GM18517 (cell line): ENCODE results near the gene ERC2.
"Not testable (repeated sequence)": the region's sequence is repeated elsewhere in the genome, so short reads cannot be mapped to it uniquely, and the experiment has no call there.

Experiments
- ATAC-seq: cut with Tn5 transposase; IDR thresholded peaks from one replicate; pipeline ENCODE4 v1.9.1; 2021; ENCODE audit warnings: mild to moderate bottlenecking, moderate library complexity; ENCODE audit not compliant: unreplicated experiment

Gene ERC2

DNA sequence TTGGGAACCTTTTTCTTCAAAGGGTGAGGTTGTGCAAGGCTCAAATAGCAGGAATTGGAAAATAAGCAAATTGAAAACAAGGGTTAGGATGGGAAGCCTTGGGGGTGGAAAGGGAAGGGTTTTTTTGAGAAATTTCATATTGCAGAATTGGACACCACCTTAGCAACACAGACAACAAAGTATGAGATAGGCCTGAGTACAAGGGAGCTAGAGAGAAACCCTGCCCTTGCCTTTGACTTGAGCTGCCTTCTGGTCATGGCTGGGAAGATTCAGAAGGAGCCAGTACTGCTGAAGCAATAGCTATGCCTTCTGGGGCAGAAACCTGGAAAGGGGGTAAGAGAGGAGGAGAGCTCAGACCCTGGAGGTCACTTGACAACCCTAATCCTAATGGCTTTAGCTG, 445.6 kb downstream of the ERC2 start:
- ATAC-seq, result no peak

DNA sequence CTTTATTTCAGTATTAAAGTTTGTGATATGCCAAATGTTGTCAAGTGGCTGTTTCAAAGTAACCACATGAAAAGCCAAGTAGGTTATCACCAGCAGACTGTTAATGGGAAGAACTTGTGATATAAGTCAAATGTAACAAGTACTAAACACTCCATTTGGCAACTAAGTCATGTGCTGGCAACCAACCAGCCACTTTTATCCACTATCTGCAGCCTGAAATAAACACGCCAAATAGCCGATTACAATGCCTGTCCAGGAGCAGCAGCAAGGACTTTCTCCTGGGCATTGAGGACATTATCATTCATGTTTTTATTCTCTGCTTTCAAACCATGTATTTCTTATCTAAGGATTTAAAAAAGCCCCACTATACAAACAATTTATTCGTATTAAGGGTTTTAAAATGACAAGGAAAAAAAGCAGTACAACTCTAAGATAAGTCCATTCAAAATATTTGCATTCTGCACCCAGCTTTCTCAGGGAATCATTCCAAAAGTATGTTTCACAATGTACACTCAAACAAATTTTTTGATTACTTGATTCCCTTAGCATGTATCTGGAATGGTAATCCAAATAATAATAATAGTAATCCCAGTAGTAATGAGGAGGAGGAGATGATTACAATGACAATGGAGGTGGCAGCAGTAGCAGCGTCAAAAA, 448.6 kb downstream of the ERC2 start:
- ATAC-seq, result no peak

DNA sequence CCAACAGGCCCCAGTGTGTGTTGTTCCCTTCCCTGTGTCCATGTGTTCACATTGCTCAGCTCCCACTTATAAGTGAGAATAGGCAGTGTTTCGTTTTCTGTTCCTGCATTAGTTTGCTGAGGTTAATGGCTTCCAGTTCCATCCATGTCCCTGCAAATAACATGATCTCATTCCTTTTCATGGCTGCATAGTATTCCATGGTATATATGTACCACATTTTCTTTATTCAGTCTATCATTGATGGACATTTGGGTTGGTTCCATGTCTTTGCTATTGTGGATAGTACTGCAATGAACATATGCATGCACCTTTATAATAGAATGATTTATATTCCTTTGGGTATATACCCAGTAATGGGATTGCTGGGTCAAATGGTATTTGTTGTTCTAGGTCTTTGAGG, 452.9 kb downstream of the ERC2 start:
- ATAC-seq, result not testable (repeated sequence)

DNA sequence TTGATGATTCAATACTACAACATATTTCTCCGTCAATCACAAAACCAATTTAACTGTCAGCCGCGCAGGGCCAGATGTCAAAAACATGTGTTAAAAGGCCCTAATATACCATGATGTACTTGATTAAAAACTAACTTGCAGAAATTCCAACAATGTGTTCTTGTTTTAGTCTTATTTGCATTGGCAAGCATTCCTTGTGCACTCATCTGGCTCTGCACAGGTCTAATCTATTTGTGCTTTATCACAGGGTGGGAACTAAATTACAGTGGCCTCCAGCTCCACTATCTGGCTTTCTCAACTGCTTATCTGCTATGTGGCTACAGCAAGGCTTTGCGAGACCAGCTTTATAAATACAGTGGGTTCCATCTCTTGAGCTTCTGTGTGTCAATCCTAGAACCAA, 455.5 kb downstream of the ERC2 start:
- no peak for ATAC-seq

DNA sequence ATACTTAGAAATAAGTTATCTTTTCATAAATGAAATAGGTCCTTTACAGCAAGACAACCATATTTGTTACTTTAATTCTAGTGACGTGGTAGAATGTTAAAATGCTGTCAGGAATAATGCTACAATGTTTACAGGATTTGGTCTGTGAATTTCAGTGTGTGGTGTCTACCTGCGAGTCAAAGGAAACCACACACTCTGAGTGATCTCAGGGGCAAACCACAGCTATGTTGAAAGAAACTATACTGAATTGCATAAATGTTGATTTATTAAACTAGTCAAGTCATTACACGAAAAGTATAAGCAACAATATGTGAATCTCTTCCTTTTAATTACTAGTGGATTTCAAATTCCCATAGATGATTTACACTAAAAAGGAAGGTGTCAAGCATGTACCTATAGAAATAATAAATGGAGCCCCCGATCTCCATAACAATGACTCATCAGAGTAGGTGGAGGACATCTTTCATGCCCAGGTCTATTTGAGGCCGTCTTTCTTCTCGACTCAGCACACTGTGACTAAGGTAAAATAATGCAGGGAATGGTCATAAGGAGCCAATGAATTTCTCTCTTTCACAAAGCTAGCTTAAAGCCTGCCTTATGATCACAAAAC, 463.0 kb downstream of the ERC2 start:
- no peak for ATAC-seq

DNA sequence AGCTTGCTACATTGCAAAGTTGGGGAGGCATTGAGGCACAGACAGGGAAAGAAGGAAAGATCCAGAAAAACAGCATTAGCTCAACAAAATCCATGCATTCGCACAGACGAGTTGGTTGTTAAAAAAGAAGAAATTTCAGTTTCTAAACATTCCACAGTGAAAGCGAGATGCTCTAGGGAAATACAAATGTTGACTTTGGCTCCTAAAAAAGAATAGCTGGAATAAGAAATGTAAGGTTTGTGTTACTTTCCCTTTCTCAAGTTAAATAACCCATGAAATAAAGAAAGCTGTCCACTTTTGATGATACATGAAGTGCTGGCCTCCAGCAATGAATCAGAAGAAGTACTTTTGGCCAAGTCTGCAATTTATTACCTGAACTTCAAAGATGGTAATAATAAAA, 465.1 kb downstream of the ERC2 start:
- no peak for ATAC-seq

DNA sequence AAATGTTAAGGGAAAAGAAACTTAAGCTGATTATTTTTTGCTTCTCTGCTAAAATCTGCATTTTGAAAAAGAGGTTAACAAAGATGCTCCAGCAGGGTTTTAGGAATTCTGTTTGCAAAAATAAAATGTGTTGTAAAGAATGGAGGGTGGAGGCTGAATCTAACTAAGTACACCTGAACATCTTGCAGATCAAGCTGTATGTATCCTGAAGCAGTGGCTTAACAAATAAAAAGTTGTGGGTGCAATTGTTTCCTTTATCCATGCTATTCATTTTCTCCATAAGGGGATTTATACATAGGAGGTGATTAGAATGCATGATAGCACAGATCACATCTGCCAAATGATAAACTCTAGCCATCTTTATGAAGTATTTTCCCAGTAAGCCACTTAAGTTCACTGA, 466.3 kb downstream of the ERC2 start:
- ATAC-seq, result no peak

DNA sequence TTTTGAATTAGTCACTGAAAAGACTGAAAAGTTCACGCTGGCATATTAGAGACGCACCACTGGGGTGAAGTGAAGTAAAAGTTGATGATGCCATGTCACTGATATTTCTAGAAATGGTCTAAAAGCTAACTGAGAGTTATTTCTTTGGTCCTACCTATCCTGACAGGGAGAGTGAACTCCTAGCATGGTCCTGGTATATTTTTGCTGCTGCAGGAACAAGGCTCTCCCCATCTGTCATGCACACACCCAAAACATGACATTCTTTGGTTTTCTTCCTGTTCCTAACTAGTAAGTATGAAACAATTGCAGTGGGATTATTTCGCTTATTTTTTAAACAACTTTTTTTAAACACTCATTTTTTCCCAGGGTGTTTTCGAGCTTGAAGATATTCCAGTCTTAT, 466.7 kb downstream of the ERC2 start:
- ATAC-seq, result no peak

DNA sequence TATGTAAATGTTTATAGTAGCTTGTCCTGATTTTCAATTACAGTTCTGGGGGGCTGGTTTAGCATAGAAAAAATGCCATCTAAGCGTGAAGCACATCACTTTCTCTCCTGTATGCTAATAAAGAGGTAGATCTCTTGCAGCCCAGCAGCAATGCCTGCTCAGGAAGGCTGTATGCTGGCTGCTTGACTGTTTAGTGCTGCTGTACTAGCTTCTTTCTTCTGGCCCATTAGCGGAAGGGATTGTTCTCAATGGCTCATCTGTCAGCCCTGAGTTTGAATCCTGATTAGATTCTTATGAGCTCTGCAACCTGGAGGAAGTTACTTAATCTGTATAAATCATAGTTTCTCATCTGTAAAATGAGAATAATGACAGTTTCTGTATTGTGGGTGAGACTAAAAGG, 478.9 kb downstream of the ERC2 start:
- no peak for ATAC-seq

DNA sequence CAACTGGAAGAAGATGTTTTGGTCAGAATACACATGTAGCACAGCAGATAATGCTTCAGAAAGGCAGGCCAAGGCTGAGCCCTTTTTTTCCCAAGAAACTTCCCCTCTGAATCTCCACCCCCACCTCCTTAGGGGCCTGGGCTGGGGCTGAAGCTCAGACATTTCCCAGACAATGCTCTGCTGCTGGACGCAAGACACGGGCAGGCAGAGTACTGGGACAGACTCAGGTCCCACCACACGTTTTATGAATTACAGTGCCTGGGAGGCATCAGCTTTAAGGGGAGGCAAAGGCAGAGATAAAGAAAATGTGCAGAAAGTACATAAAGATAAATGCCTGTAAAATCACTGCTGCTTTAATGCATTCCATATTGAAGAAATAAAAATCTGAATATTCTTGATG, 479.4 kb downstream of the ERC2 start:
- no peak for ATAC-seq

DNA sequence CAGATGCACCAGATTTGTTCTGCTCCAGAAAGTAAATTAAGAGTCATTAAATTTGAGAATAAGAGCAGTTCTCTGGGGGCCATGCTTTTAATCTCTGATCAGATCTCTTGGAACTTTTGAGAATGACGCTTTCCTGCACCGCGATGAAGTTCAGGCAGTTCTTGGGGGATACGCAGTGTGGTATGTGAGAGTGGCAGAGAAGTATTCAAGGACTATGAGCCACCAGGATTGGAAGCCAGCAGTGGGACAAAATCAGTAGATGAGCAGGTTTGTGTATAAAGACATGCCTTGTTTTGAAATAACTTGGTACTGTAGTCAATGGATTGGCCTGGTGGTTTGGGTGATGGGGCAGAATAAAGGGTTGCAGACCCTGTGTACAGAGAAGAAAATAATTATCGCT, 483.6 kb downstream of the ERC2 start:
- ATAC-seq, result no peak

DNA sequence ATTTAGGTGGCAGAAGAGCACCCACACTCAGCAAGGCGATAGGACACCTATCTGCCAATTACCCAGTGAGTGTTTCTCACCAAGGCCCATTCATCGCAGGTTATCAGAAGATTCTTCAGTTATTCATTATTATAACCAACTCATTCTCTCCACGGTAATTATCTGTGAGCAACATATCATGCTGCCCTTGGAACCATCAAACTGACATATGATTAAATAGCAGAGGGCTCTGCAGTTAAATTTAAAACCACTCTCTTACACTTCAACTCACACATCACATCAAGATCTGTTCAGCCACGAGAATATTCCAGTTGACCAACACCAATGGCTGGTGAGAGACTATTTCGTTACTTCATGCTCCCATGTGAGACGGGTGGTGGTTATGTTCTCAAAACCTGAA, 489.3 kb downstream of the ERC2 start:
- no peak for ATAC-seq

DNA sequence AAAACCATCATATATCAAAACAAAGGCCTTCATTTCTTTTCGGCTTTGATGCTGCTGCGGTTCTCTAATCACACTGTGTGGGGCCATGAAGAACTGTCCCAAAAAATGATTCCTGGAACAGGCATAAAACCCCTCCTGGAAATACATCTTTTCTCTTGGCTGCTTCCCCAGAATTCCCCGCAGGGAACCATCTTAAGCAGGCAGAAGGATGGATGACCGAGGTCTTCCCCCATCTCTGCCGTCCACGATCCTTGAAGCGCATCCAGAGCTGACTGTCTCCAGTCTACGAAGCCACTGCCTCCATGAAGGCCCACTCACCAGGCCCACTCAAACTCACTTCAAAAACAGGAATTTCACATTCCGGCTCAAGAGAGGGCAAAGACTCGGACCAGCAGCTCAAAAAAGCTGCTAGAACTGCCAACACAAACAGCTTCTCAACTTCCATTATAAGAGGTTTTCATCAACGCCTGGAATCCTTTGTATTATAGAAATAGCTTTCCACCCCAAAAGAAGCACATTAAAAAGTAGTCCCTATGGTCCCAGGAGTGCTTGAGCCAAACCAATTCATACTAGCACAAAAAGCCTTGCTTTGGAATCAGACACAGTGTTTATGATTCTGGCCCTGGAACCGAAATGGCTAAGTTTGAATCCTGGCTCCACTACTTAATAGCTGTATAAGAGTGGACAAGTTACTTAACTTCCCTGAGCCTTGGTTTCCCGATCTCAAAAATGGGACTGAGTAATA, 493.7 kb downstream of the ERC2 start:
- no peak for ATAC-seq

DNA sequence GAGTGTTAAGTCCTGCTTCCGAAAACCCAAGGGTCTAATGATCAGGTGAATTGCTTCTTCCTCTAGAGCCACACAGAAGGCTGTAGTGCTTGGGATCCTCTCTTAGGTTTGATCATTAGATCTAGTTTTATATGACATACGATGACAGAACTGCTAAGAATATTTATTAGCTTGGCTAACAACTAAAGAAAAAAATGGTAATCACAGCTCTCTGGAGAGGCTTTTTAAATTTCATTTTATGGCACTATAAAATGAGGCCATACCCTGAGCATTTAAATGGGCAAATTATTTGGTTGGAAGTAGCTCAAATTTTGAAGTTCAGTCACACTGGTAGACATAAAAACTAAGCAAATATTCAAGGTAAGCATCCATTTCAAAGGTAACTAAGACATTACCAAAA, 498.6 kb downstream of the ERC2 start:
- no peak for ATAC-seq

DNA sequence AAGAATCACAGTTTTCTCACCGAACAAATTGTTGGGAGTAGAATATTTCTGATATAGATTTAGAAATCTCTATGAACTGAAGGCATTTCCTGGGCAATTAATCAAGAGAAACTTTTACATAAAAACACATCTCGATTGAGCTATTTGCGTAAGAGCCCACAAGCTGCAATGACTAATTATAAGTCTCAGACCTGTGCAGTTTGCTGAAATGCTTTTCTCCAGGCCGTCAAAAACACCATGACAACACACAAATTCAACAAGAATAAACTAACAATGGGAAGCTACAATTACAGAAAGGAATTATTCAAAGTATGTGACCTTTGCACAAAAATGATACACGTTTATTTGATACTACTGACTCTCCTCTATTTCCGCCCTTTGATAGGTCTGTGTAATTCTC, 499.9 kb downstream of the ERC2 start:
- no peak for ATAC-seq

DNA sequence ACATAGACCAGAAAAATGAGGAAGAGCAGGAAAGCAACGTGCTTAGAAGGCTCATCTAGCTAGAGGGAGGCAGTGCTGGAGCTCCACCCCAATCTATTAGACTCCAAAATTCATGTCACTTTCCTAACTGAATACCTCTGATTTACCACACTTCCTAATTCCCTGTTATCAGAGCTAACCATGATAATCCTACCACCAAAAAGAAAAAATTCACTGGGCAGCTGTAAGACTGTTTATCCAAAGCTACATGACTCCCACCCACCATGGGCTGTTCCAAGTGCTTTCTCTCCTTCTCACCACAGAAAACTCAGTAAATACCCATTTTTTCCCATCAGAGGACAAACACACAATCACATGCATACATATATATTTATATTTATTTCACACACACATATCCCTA, 501.7 kb downstream of the ERC2 start:
- no peak for ATAC-seq

DNA sequence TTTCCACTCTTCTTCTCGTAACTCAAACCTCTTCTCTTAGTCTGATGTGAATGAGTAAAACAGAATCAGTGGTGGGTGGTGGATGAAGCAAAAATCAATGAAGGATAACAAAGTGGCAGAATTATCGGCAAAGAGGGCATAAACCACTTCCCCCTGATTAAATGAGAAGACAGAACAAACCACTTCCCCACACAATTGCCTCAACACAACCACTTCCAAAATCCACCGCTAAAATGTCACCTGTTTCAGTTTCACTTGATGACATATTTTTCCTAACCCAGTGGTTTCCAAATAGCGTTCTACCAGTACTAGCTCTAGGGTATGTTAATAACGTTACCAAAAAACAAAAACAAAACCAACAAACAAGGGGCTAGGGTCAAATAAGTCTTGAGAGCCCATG, 502.5 kb downstream of the ERC2 start:
- no peak for ATAC-seq

DNA sequence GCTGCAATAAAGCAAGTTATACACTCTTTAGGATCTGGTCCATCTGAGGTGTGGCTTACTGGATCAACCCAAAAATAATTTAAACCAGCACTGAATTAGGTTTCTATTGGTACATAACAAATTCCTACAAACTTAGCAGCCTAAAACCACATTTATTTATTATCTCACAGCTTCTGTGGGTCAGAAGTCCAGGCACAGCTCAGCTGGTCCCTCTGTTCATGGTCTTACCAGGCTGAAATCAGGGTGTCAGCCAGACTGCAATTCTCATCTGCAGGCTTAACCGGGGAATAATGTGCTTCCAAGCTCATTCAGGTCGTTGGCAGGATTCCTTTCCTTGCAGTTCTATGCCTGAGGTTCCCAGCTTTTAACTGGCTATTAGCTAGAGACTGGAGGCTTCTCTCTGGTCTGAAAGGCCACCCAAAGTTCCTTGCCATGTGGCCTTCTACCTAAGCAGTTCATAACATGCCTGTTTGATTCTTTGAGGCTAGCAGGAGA, 503.7 kb downstream of the ERC2 start:
- ATAC-seq, result no peak

DNA sequence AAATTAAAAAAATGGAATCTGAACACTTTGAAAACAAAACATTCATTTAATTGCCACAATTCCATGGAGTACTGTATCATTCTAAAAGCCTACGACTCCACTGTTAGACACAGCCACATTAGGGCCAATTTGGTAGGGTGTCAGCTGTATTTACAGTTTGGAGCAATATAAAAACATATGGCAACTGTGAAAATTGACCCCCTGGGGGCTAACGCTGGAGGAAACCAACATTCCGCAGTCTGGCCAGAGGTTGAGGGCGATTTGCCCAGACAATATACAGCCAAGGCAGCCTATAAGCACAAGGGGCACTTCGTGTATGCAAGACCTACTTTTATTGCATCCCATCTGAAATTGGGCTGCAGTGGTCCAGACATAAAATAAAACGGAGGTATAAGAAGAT, 504.7 kb downstream of the ERC2 start:
- ATAC-seq, result no peak

DNA sequence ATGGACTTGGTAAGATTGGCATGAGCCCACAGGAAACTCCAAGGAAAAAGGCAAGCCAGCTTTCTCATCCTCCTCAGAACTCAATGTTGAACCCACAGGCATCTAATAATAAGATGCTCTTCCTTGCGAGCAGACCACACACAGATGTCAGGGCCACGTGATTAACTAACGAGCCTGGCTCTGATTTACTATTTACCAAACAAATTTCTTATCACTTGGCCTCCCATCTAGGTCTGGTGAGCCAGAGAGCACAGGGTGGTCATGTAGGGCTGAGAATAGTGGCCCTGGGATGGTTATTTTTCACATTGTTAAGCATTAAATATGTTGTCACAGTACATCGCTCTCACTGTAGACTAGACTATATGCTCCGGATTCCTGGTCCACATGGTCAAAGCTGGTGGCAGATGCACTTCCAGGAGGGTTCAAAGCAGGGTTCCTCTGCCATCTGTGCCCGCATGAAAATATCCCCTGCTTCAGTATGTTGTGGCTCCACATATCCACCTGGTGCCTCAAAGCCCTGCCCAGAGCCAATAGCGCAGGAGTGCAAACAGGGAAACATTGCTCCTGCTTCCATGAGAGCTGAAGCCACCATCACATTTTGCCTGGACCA, 508.7 kb downstream of the ERC2 start:
- ATAC-seq, result no peak

DNA sequence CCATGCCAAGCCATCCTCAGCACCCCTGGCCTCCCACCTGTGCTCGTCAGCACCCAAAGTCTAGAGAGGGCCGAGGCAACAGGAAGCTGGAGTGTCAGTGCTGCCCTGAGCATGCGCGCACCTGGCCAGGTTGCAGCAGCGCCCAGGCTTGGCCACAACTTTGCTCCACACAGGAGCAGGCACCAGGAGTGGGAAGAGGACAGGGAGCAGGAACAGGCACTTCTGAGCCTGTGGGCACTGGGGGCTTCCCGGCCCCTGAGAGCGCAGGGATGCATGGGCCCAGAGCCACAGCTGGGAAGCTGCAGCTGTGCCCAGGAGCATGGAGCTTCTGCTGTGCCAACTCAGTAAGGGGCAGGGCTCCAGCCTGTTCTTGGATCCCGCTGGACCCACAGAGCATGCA, 509.7 kb downstream of the ERC2 start:
- no peak for ATAC-seq
